Stimulated activated CD8-positive, alpha-beta memory T cell treated with anti-CD3 and anti-CD28 coated beads, Interleukin-15, amount 100 ng/mL, for 48 hours (primary cell): ENCODE results near the gene SETDB2.

Experiments used
- DNase-seq, 2 donors: peaks; one replicate each; pipeline ENCODE4 v3.0.0-alpha.2; 2020; ENCODE audit warnings: low read depth in 2 of 2

SETDB2 gene

DNA sequence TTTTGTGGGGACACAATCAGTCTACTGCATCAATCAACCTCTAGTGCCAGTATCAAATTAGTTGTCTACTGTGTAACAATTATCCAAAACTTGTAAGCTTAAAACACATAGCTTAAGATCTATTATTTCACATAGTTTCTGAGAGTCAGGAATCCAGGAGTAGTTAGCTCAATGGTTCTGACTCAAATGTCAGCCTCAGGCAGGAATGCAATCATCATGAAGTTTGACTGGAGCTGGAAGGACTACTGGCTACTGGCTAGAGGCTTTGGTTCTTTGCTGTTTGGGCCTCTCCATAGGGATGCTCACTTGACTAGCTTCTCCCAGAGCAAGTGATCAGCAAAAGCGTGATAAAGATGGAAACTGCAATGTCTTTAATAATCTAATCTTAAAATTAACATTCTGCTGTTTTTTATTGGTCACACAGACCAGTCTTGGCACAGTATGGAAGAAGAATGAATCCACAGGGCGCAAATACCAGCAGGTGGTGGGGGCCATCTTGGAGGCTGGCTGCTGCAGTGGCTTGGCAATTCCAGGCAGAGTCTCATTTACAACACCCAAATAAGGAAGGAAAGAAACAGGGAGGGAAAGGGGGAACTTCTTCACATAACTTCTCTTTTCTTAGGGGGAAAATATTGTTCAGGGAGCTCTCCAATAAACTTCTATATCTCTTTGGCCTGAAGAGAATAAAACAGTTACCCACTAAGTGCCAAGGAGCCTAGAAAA lies 15.9 kb upstream of the SETDB2 start:
- DNase-seq: no peak

DNA sequence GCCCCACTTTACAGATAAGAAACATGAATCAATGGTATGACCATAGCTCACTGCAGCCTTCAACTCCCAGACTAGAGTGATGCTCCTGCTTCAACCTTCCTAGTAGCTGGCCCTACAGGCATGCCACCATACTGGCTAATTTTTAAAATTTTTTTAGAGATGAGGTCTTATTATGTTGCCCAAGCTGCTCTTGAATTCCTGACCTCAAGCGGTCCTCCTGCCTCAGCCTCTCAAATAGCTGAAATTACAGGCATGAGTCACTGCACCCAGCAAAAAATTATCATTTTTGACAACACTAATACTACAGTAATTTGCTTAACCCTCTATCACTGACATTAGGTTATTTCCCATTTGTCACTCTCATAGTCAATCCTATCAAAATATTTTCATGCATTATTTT lies 15.0 kb upstream of the SETDB2 start:
- DNase-seq: no peak

DNA sequence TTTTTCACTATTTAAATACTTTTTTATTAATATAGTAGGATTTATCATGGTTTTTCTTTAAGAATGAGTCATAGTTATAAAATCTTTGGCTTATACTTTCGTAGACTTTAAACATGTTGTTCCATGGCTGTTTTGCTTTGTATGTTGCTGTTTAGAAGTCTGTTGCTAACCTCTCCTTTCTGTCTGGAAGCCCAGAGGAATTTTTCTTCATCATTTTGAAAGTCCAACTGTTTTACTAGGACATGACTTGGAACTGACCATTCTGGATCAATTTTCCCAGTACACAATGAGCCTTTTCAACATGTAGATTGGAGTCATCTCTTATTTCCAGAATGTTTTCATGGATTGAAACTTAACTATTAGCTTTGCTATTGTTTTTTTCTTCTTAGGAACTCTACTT lies 8.1 kb upstream of the SETDB2 start:
- no peak for DNase-seq

DNA sequence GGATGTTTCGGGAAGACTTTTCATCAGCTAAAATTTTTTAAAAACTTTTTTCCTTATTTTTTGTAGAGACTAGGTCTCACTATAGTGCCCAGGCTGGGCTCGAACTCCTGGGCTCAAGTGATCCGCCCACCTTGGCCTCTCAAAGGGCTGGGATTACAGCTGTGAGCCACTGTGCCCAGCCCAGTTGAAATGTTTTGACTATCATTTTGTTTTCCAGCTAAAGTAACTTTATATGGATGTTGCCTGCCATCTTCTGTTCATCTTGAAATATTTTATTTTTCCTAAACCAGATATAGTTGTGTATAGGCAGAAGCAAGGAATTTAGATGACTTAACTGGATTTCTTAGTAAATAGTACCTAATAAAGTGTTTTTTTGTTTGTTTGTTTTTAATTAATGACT lies 7.2 kb upstream of the SETDB2 start:
- DNase-seq: no peak

DNA sequence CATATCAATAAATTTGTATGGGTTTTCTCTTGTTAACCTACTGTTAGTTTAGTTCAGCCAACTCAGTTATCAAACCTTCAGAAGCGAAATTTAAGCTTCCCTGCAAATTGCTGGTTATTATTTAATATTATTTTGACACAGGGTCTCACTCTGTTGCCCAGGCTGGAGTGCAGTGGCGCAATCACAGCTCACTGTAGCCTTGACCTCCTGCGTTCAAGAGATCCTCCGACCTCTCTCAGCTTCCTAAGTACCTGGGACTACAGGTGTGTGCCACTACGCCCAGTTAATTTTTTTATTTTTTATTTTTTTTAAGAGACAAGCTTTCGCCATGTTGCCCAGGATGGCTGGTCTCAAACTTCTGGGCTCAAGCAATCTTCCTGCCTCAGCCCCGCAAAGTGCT lies 6.4 kb upstream of the SETDB2 start:
- DNase-seq: no peak

DNA sequence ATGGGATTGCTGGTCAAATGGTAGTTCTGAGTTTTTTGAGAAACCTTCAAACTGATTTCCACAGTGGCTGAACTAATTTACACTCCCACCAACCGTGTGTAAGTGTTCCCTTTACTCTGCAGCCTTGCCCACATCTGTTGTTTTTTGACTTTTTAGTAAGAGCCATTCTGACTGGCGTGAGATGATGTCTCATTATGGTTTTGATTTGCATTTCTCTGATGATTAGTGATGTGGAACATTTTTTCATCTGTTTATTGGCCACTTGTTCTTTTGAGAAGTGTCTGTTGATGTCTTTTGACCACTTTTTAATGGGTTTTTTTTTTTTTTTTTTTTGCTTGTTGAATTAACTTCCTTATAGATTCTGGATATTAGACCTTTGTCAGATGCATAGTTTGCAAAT lies 4.5 kb upstream of the SETDB2 start:
- DNase-seq: no peak

DNA sequence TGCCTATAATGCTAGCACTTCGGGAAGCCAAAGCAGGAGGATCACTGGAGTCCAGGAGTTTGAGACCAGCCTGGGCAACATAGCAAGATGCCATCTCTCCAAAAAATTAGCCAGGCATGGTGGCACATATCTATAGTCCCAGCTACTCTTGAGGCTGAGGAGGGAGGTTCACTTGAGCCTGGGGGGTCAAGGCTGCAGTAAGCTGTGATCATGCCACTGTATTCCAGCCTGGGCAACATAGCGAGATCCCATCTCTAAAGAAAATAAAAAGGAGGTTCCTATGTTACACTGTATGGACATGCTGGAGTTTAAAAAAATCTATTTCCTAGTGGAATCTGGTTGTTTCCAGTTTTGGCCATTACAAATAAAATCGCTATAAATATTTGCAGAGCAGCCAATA lies 2.8 kb upstream of the SETDB2 start:
- no peak for DNase-seq

DNA sequence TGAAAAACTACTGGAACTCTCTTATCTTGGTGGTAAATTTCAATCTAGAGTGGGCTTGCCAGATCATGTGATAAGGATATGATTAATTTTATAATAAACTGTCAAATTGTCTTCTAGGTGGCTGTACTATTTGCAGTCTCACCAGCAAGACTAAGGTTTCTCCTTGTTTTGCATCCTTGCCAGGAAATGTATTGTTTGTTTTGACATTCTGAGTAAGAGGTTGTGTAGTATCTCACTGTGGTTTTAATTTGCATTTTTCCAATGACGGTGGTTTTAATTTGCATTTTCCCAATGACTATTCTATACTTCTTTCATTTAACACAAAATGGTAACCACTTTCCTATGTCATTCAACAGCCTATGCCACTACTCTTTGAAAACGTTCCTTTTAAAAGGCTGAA lies 2.2 kb upstream of the SETDB2 start:
- DNase-seq: no peak

DNA sequence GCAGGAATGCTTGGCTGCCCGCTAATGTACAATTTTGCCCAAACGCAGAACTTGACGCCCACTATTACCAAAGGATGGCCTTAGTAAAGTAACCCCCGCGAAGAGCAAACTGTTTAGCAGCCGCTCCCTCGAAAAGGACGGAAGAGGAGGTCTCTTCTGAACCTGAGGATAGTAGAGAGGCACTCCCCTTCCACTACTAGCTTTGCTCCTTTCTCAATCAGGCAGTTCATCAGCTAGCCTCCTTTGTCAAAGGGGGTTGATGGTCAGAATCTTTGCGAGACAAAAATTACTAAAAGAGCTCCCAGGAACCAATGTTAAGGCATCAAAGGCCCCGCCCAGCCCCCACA lies 744 bp upstream of the SETDB2 start:
- no peak for DNase-seq

DNA sequence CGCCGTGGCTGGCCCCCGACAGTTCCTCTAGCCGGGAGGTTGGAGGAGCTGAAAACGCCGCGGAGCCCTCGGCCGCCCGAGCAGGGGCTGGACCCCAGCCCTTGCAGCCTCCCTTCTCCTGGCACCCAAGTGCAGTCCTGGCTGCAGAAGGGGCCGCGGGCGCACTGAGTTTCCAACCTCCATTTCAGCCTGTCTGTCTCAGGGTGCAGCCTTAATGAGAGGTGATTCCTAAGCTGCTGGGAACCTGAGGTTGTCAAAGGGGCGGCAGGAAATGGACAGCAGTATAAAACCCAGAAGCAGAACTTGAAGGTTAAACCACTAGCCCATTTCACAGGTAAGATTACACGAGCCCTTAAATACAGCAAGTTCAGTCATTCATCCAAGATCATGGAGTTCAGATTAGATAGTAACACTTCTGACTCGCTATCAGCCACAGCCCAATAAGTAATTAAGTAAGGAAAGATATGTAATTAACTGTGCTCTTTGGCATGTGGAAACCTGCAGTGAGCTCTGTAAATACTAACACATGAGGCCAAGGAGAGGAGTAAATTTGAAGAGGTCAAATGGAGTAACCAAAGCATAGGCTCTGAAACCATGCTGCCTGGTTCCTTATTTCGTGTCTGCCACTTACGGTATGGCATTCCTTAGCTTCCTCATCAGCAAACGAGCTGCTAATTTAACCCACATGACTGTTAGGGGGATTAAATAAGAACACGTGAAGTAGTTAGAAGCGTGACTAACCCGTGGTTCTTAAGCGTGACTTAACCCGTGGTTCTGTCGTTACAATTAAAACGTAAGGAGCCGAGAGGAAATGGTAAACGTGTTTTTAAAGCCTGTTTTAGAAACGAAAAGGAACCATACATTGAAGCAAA lies 686 bp downstream of the SETDB2 start:
- DNase-seq: no peak

DNA sequence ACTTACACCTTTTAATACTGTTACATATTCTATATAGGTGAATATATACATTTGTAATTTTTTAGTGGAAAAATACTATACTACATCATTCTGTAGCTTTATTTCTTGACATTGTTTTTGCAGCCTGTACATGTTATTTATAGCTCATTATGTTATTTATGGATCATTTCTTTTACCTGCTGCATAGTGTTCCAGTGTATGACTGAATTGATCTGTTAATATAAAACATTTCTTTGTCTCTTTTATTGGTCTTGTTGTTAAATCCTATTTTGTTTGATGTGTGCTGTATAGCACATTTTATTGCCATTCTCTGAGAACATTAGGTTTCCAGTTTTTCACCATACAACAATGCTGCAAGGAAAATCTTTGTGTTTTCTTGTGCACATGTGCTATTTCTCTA lies 2.4 kb downstream of the SETDB2 start:
- no peak for DNase-seq

DNA sequence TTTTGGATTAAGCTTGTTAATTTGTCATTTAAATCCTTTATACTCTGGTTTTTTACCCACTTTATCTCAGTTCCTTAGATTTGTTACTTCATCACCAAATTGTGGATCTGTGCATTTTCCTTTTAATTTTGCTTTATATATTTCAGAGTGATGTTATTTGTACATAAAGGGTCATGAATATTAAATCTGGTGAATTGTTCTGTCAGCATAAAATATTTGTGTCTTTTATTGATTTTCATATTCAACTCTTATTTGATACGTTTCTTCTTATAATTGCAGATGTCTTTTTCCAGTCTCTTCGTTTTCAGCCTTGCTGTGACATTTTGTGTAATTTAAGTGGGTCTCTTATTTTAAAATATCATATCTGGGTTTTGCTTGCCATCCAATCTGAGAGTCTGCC lies 4.7 kb downstream of the SETDB2 start:
- DNase-seq: no peak

DNA sequence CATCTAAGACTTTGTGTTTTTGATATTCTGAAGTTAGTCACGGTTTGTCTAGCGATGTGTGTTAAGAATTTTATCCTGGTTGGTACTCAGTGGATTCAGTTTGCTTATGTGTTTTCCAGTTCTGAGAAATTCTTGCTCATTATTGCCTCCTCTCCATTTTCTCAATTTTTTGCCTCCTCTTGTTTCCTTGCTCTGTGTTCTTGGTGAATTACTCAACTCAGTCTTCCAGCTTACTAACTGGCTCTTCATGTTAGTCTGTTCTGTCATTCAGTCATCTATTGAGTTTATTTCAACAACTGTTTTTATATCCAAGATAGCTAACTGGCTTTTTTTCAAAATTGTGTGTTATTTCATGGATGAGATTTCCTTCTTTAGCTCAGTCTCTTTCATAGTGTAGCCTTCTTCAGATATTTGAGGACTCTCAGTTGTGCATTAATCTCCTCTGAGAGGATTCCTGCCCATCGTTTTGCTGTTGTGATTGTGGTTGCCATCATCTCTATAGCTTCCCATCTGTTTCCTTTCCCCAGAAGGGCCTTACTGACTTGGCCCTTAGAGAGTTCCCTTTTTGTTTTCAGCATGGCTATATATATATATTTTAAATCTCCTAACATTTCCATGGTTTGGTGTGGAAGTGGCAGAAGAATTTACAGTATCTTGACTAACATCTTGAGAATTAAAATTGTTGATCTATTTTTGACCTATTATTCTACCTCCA lies 6.2 kb downstream of the SETDB2 start:
- no peak for DNase-seq

DNA sequence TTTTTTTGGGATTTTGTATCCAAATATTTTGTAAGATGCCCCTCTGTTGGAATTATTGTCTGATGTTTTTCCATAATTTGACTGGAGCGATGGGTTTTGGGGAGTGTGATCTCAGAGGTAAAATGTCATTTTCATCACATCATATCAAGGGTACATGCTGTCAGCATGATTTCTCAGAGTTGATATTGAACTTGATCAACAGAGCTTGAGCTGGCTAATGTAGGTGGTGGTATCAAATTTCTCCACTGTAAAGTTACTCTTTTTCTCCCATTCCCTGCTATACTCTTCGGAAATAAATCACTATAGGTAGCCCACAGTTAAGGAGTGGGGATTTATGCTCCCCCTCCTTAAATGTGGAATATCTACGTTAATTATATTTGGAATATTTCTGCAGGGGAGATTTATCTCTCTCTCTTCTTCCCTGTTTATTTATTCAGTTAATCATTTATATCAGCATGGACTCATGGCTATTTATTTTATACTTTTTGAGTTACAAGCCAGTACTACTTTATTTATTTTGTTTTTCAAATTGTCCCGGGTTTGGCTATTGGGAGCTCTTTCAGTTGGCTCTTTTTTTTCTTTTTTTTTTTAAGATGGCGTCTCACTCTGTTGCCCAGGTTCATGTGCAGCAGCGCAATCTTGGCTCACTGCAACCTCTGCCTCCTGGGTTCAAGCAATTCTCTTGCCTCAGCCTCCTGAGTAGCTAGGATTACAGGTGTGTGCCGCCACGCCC lies 8.8 kb downstream of the SETDB2 start:
- DNase-seq: no peak

DNA sequence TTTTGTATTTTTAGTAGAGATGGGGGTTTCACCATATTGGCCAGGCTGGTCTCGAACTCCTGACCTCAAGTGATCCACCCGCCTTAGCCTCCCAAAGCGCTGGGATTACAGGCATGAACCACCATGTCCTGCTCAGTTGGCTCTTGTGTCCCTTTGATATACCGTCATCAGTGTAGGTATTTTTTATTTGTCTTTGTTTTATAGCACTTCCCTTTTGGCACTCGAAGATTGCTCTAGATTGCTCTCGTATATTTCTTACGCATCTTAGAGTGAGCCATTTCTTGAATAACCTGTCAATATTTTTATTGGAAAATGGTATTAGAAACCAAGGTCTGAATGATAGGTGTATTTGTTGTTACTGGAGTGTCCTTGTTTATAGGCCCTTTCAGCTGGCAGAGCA lies 9.4 kb downstream of the SETDB2 start:
- no peak for DNase-seq

DNA sequence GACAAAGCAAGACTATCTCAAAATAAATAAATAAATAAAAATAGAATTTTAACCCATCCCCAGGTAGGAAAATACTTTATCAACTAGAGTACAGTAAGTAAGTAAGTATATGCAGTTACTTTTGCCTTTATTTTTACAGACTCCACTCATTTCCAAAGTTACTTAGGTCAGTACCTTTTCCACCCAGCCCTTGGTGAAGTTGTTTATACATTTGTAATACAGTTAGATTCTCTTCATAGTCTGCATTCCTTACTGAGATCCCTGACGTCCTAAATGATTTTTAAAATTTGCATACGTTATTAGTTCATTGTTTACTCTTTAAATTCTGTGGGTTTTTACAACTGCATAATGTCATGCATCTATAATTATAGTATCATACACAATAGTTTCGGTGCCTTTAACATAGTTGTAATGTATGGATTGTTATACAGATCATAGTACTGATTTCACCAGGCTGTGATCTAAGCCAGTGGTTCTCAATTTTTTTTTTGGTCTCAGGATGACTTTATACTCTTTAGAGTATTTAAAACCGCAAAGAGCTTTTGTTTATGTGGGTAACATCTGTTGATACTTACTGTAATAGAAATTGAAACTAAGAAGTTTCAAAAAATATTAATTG lies 10.4 kb downstream of the SETDB2 start:
- DNase-seq: no peak

DNA sequence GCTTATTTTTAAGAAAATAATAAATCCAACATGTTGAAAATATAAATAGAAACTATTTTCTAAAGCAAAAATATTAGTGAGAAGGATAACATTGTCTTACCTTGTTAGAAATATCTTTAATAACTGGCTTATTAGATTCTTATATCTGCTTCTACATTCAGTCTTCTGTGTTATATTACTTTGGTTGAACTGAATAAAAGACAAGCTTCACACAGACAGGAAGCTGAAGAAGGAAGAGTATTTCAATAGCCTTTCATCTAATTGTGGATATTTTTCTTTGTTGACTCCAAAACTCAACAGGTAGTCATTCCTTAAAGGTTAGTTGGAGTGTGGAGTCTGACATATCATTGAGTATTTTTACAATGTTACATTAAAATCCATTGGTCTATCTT lies 10.9 kb downstream of the SETDB2 start:
- DNase-seq: no peak

DNA sequence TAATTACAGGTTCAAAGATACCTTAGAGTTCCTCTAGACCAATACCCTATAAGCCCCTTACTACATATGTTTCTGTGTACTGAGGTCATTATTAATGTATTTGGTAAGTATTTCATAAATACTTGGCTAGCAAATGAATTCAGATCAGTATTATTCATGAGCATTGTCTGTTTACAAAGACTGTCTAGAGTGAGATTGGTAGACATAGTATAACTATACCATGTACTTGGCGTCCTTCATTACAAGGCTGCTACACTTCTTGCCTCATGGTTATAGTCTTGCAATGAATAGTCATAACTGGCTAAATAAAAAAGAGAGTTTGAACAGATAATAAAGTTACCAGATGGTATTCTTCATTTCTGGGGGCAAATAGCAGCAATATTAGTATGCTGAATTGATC lies 12.1 kb downstream of the SETDB2 start:
- DNase-seq: no peak

DNA sequence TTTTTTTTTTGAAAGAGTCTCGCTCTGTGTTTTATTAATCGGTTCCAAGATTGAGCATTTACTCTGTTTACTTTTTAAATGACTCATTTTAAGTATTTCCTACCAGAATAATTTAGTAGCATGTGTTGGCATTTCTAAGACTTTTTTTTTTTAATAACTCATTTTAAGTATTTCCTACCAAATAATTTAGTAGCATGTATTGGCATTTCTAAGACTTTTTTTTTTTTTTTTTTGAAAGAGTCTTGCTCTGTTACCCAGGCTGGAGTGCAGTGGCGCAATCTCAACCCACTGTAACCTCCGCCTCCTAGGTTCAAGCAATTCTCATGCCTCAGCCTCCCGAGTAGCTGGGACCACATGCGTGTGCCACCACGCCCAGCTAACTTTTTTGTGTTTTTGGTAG lies 13.1 kb downstream of the SETDB2 start:
- no peak for DNase-seq

DNA sequence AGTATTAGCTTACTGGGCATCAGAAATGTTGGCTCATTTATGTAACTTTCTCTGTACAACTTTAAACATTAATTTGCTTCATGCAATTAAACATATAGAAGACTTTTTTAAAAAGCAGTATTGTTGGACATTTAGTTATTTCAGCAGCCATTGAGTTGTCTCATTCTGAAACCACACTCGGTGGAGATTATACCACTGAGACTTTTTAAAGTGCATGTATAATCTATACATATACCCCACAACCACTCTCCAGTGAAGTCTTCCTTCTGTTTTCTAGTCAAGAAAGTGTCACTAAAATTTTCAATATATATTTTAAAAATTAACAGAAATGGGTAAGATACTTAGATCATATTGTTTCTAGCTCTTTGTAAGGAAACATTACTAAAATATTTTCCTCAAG lies 15.5 kb downstream of the SETDB2 start:
- DNase-seq: no peak

DNA sequence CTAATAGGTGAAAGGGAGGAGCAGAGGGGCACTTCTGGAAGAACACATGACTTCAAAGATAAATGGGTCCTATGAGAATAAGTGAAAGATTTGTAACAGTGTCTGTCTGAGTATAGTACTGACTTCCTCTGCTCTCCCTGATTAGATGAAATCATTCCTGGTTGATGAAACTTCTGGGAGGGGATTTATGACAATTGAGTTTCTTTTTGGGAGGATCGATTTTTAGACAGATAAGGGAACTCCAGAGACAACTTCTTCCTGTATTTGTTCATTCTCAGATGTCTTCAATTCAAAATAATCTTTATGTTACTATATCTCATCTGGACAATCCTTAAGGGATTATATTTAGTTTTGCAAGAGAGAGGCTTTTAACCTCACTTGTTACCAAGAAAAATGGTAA lies 20.0 kb downstream of the SETDB2 start:
- DNase-seq: no peak
